ENCODE data around the gene GNA12. TPM values are rescaled to one million over a fixed set of nuclear protein-coding genes. Genes with fewer than 3 reads are reported as not detected.

Gene GNA12
- polyA plus RNA-seq, 1 of the 3 experiments (the other 2 are of a cell fraction) = 64.8 TPM

- H3K9me2 ChIP-seq = no peaks in the 10 kb centered on the region
- no peak overlapping the region for H3K4me2 ChIP-seq
- peaks cover 9% of the 10 kb centered on the region for H3F3A ChIP-seq (replicated peaks; ENCODE audit: insufficient read depth)
- no peaks in the 10 kb centered on the region for H3K9me3 ChIP-seq
- H3K4me3 ChIP-seq (ENCODE audit: low read depth in 2 of 2, low read length in 1 of 2) = no peak overlapping the region
- H4K20me1 ChIP-seq (ENCODE audit: insufficient read depth) = no peaks in the 10 kb centered on the region
- peaks cover 0 to 2% of the 10 kb centered on the region in 2 experiments; a peak in 1 of 4 replicates for H3K4me1 ChIP-seq (ENCODE audit: control insufficient read depth in 1 of 2, insufficient read depth in 2 of 2, low read depth in 1 of 2, low read length in 1 of 2)
- no peak for DNase-seq
- no peak overlapping the region for H3K9ac ChIP-seq
- ChIA-PET POLR2A (no interaction called here), CTCF (interaction anchor here (2.3 to 4.2 kb wide), 2 partner anchors 19 to 270 kb away, joined by 7 to 28 read pairs; no protein-coding TSS in a partner anchor)
- no peak for TF ChIP-seq RCOR1 (IDR thresholded peaks at IDR 0.05; ENCODE audit: low read length)
- TF ChIP-seq TEAD4 (IDR thresholded peaks at IDR 0.05; ENCODE audit: borderline replicate concordance, insufficient read depth) = no peak
- no peak for TF ChIP-seq CTCF (IDR thresholded peaks at IDR 0.05)
- TF ChIP-seq REST (IDR thresholded peaks at IDR 0.05; ENCODE audit: low read depth, low read length) = no peak
- TF ChIP-seq JUND (IDR thresholded peaks at IDR 0.05) = no peak
- no peak for TF ChIP-seq FOSL2 (IDR thresholded peaks at IDR 0.05; ENCODE audit: borderline replicate concordance, low read depth)
- no peak for TF ChIP-seq NFIC (IDR thresholded peaks at IDR 0.05; ENCODE audit: borderline replicate concordance)
- no peak for TF ChIP-seq RAD21 (IDR thresholded peaks at IDR 0.05; ENCODE audit: low read length)
- no peak for TF ChIP-seq PBX3 (IDR thresholded peaks at IDR 0.05)
- TF ChIP-seq RFX5 (IDR thresholded peaks at IDR 0.05; ENCODE audit: low read length) = no peak
- TF ChIP-seq NRF1 (IDR thresholded peaks at IDR 0.05; ENCODE audit: low read depth, low read length) = no peak
- TF ChIP-seq MEF2A (IDR thresholded peaks at IDR 0.05; ENCODE audit: borderline replicate concordance, low read depth) = no peak
- no peak for TF ChIP-seq SMC3 (IDR thresholded peaks at IDR 0.05; ENCODE audit: low read depth, low read length)
- no peak overlapping the region for H3K27ac ChIP-seq (ENCODE audit: low read depth in 2 of 2, low read length in 1 of 2)
- H3K79me2 ChIP-seq (ENCODE audit: insufficient read depth) = no peaks in the 10 kb centered on the region
- no peak overlapping the region for H2AFZ ChIP-seq (ENCODE audit: low read depth)
- no peaks in the 10 kb centered on the region for H3K27me3 ChIP-seq (ENCODE audit: insufficient read depth)
- 61% methylated on average over 9 of the region's 9 CpGs for WGBS (ENCODE audit: low lambda C conversion rate)
- H3K36me3 ChIP-seq (replicated peaks in 1 of 2; ENCODE audit: control insufficient read depth in 1 of 2, insufficient read depth in 2 of 2, low read length in 1 of 2) = no peaks in the 10 kb centered on the region
Measured at GRCh38 chr7:2884161-2884560, 40.1 kb upstream of the GNA12 start.
